HEK293 (cell line): ENCODE data around the gene IFFO2.

Experiments used
- CTCF ChIA-PET: fragments of 350-600 bp; formaldehyde crosslinking; extraction: SDS; loops from one replicate; lab custom pipeline; 2021; ENCODE audit warnings: antibody characterized with exemption; lab: Yijun Ruan, JAX
- POLR2A ChIA-PET: fragments of 300-600 bp; formaldehyde crosslinking; extraction: SDS; loops from one replicate; lab custom pipeline; 2020; ENCODE audit warnings: antibody characterized with exemption, inconsistent platforms; lab: Yijun Ruan, JAX
- H3K27ac ChIP-seq: fragments of 200-500 bp; sonication (Bioruptor generic); 2 replicates; pipeline ENCODE4 v1.5.1; 2014; ENCODE audit warnings: low read depth, low read length, control low read depth, inconsistent platforms; ENCODE audit errors: extremely low read depth
- H3K36me3 ChIP-seq, 2 experiments: fragments of 200-500 bp in 1 of 2; sonication (Bioruptor generic) in 1 of 2; 1 replicate in 1 of 2; 2 replicates in 1 of 2; pipeline ENCODE4 v1.5.1; 2014 to 2017; ENCODE audit warnings: inconsistent platforms in 2 of 2, low read length in 2 of 2; ENCODE audit not compliant: control insufficient read depth in 2 of 2, insufficient read depth in 1 of 2
- H3K4me1 ChIP-seq: fragments of 200-500 bp; sonication (Bioruptor generic); 2 replicates; pipeline ENCODE4 v1.5.1; 2014; ENCODE audit warnings: mild to moderate bottlenecking, low read length, inconsistent platforms; ENCODE audit not compliant: control insufficient read depth, insufficient read depth
- H3K4me3 ChIP-seq: 2 replicates; pipeline ENCODE4 v1.5.1; 2011; ENCODE audit warnings: low read depth, mild to moderate bottlenecking, control low read depth, low read length, moderate library complexity
- H3K9me3 ChIP-seq: fragments of 200-500 bp; sonication (Bioruptor generic); 2 replicates; pipeline ENCODE4 v1.5.1; 2014; ENCODE audit warnings: low read depth, low read length, inconsistent platforms; ENCODE audit not compliant: control insufficient read depth, insufficient read depth
- BCL11B ChIP-seq: fragments of 450-650 bp; formaldehyde crosslinking; IDR thresholded peaks from 2 replicates; pipeline ENCODE4 v1.5.1; 2016; ENCODE audit warnings: low read depth, missing biosample characterization, missing genetic modification characterization
- EGR2 ChIP-seq: fragments of 450-650 bp; formaldehyde crosslinking; IDR thresholded peaks from 2 replicates; pipeline ENCODE4 v1.5.1; 2016; ENCODE audit warnings: low read depth, missing biosample characterization, missing genetic modification characterization
- GLI2 ChIP-seq: fragments of 450-650 bp; formaldehyde crosslinking; IDR thresholded peaks from 2 replicates; pipeline ENCODE4; 2017; ENCODE audit warnings: missing biosample characterization, missing genetic modification characterization, low read depth, borderline replicate concordance
- GLIS2 ChIP-seq: fragments of 450-650 bp; formaldehyde crosslinking; IDR thresholded peaks from 2 replicates; pipeline ENCODE4 v1.5.1; 2016; ENCODE audit warnings: missing biosample characterization, missing genetic modification characterization
- MEIS1 ChIP-seq: sonication (generic); formaldehyde crosslinking; IDR thresholded peaks from 2 replicates; pipeline ENCODE4 v1.8.1; 2022; ENCODE audit warnings: missing genetic modification reagents, mild to moderate bottlenecking, borderline replicate concordance
- OSR2 ChIP-seq: fragments of 450-650 bp; formaldehyde crosslinking; IDR thresholded peaks from 2 replicates; pipeline ENCODE4 v1.5.1; 2016; ENCODE audit warnings: missing biosample characterization, missing genetic modification characterization
- PRDM1 ChIP-seq: fragments of 450-650 bp; formaldehyde crosslinking; IDR thresholded peaks from 2 replicates; pipeline ENCODE4; 2016; ENCODE audit warnings: missing biosample characterization, missing genetic modification characterization
- SP7 ChIP-seq: fragments of 450-650 bp; formaldehyde crosslinking; IDR thresholded peaks from 2 replicates; pipeline ENCODE4 v1.5.1; 2016; ENCODE audit warnings: missing biosample characterization, missing genetic modification characterization
- ZBTB17 ChIP-seq: fragments of 450-650 bp; formaldehyde crosslinking; IDR thresholded peaks from 2 replicates; pipeline ENCODE4 v1.5.1; 2016; ENCODE audit warnings: missing biosample characterization, missing genetic modification characterization
- ZBTB20 ChIP-seq: fragments of 450-650 bp; formaldehyde crosslinking; IDR thresholded peaks from 2 replicates; pipeline ENCODE4 v1.5.1; 2016; ENCODE audit warnings: missing biosample characterization, missing genetic modification characterization
- ZBTB21 ChIP-seq: fragments of 450-650 bp; formaldehyde crosslinking; IDR thresholded peaks from 2 replicates; pipeline ENCODE4 v1.5.1; 2017; ENCODE audit warnings: missing biosample characterization, missing genetic modification characterization
- ZNF10 ChIP-seq: fragments of 450-650 bp; formaldehyde crosslinking; IDR thresholded peaks from 2 replicates; pipeline ENCODE4 v1.5.1; 2017; ENCODE audit warnings: missing biosample characterization, missing genetic modification characterization
- ZNF146 ChIP-seq: fragments of 450-650 bp; formaldehyde crosslinking; IDR thresholded peaks from 2 replicates; pipeline ENCODE4 v1.5.1; 2016; ENCODE audit warnings: missing biosample characterization, missing genetic modification characterization
- ZNF175 ChIP-seq: fragments of 450-650 bp; formaldehyde crosslinking; IDR thresholded peaks from 2 replicates; pipeline ENCODE4 v1.5.1; 2016; ENCODE audit warnings: missing biosample characterization, missing genetic modification characterization
- ZNF2 ChIP-seq: fragments of 450-650 bp; formaldehyde crosslinking; IDR thresholded peaks from 2 replicates; pipeline ENCODE4 v1.5.1; 2016; ENCODE audit warnings: missing biosample characterization, missing genetic modification characterization
- ZNF248 ChIP-seq: fragments of 450-650 bp; formaldehyde crosslinking; IDR thresholded peaks from 2 replicates; pipeline ENCODE4 v1.5.1; 2017; ENCODE audit warnings: missing biosample characterization, missing genetic modification characterization
- ZNF335 ChIP-seq: fragments of 450-650 bp; formaldehyde crosslinking; conservative IDR thresholded peaks from 2 replicates; pipeline ENCODE4 v1.5.1; 2016; ENCODE audit warnings: missing biosample characterization, missing genetic modification characterization
- ZNF394 ChIP-seq: fragments of 450-650 bp; formaldehyde crosslinking; IDR thresholded peaks from 2 replicates; pipeline ENCODE4 v1.5.1; 2016; ENCODE audit warnings: missing biosample characterization, missing genetic modification characterization, mild to moderate bottlenecking, moderate library complexity, borderline replicate concordance
- ZNF426 ChIP-seq: fragments of 450-650 bp; formaldehyde crosslinking; IDR thresholded peaks from 2 replicates; pipeline ENCODE4 v1.5.1; 2017; ENCODE audit warnings: missing biosample characterization, missing genetic modification characterization, mild to moderate bottlenecking, inconsistent platforms, moderate library complexity
- ZNF561 ChIP-seq: fragments of 450-650 bp; IDR thresholded peaks from 2 replicates; pipeline ENCODE4 v1.5.1; 2018; ENCODE audit warnings: missing biosample characterization, missing genetic modification characterization, borderline replicate concordance
- ZNF660 ChIP-seq: fragments of 450-650 bp; IDR thresholded peaks from 2 replicates; pipeline ENCODE4 v1.5.1; 2018; ENCODE audit warnings: missing biosample characterization, mild to moderate bottlenecking, missing genetic modification characterization
- ZNF776 ChIP-seq: fragments of 450-650 bp; formaldehyde crosslinking; IDR thresholded peaks from 2 replicates; pipeline ENCODE4 v1.5.0; 2017; ENCODE audit warnings: missing biosample characterization, missing genetic modification characterization, borderline replicate concordance
- ZNF777 ChIP-seq: fragments of 450-650 bp; formaldehyde crosslinking; IDR thresholded peaks from 2 replicates; pipeline ENCODE4 v1.5.1; 2017; ENCODE audit warnings: missing biosample characterization, missing genetic modification characterization, borderline replicate concordance
- ZXDB ChIP-seq: fragments of 450-650 bp; formaldehyde crosslinking; IDR thresholded peaks from 2 replicates; pipeline ENCODE4 v1.5.1; 2016; ENCODE audit warnings: missing biosample characterization, missing genetic modification characterization
- TF ChIP-seq, protein P1 (sequence below): fragments of 450-650 bp; formaldehyde crosslinking; IDR thresholded peaks from 2 replicates; pipeline ENCODE4 v1.5.1; 2016; ENCODE audit warnings: missing biosample characterization, missing genetic modification characterization
- TF ChIP-seq, protein P2 (sequence below): fragments of 450-650 bp; formaldehyde crosslinking; IDR thresholded peaks from 2 replicates; pipeline ENCODE4 v1.5.1; 2016; ENCODE audit warnings: missing biosample characterization, missing genetic modification characterization
- TF ChIP-seq, protein P3 (sequence below): fragments of 450-650 bp; formaldehyde crosslinking; IDR thresholded peaks from 2 replicates; pipeline ENCODE4 v1.5.1; 2016; ENCODE audit warnings: missing biosample characterization, missing genetic modification characterization

Gene IFFO2

DNA sequence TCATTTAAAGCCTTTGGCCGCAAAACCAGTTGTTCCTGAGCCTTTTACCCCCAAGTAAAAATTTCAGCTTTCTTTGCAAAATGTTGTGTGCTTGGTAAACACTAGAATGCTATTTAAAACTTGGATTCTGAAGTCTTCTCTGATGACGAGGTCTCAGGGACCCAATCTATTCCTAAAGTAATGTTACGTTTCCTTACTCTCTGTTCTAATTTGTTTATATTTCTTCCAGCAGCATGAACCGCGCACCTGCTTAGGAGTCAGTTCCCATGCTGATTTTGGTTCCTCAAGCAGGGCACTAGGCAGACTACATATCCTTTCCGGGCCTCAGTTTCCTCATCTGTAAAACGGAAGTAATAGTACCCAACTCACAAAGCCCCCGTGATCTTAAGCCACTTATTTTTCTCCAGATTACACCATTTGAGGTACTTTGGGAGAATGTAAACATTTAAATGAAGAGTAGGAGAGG, 53.2 kb downstream of the IFFO2 start:
- Histone ChIP-seq H3K4me1 (0 out of 2 replicates have a peak, but pooled peaks cover 3% of the 10 kb centered on the region), H3K4me3 (peak overlapping the region; percentile 58)
- POLR2A ChIA-PET = interaction anchor here (1.0 to 1.5 kb wide), 11 partner anchors 10 to 211 kb away, joined by 3 to 9 read pairs (median 4); partner anchors contain the start of gene IFFO2
- TF ChIP-seq ZNF426 (tag by site-specific recombination) (no peak), ZBTB21 (tag by site-specific recombination) (no peak), PRDM1 (no peak), ZNF394 (no peak), GLI2 (tag by site-specific recombination) (no peak), SP7 (tag by site-specific recombination) (no peak), ZBTB20 (tag by site-specific recombination) (no peak), ZNF2 (0 out of 2 replicates have a peak, but pooled peaks have one; percentile 1), ZNF175 (tag by site-specific recombination) (no peak), ZNF146 (tag by site-specific recombination) (no peak), ZNF10 (peak; percentile 52; the same call in 1 of the 2 replicates), EGR2 (no peak), BCL11B (tag by site-specific recombination) (no peak), OSR2 (tag by site-specific recombination) (no peak)
- TF ChIP-seq, all 188 proteins: peak for 2
- Histone ChIP-seq H3K36me3 (peaks cover 0 to 8% of the 10 kb centered on the region in 2 experiments; a peak in 1 of 3 replicates), H3K27ac (peak overlapping the region; percentile 70; the same call in 1 of the 2 replicates), H3K9me3 (no peaks in the 10 kb centered on the region)
- CTCF ChIA-PET = interaction anchor here (0.7 to 1.7 kb wide), 10 partner anchors 9 to 306 kb away, joined by 3 to 24 read pairs (median 4); no protein-coding TSS in a partner anchor

DNA sequence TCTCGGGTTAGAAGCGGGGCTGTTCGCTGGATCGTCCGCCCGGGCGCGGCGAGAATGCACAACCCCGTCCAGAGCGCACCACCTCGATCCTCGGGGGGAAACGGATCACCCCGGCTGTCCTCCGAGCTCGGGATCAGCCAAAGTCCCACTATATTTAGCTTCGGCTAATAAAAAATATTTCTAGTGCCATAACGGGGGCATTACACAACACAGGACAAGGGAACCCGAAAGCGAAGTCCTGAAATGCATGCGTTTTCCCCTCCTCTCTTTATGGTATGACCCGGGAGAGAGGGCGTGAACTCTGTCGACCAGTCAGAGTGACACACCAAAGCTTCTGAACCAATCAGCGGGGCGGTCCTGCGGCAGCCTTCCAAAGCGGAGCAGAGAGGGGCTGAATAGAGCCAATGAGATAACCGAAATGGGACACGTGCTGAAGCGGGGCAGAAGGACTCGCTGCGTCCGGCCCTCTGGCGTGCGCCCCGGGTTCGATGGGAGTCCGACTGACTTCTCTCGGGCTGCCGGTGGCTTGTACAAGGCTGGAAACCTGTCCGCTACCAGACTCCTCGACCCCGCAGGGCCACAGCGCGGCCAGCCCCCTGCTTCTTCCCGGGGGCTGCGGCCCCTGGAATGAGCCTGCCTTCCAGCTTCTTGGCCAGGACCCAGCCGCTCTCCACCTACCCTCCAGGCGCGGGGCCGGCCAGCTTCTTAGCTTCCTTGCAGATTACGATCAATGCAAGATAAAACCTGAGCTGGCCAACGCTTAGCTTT, 53.8 kb downstream of the IFFO2 start, which contains the start of gene ALDH4A1:
TSS of gene ALDH4A1 (minus strand) at position 33 of the 768 bp plus-strand sequence. CDS start at position 1, 32 bp downstream.
- POLR2A ChIA-PET = interaction anchor here (0.6 to 1.5 kb wide), 14 partner anchors 11 to 879 kb away, joined by 3 to 9 read pairs (median 4); partner anchors contain the start of gene IFFO2
- peak within 1 kb of the TSS; percentile 70 for H3K27ac ChIP-seq
- CTCF ChIA-PET = interaction anchor here (0.7 to 1.7 kb wide), 10 partner anchors 9 to 197 kb away, joined by 3 to 24 read pairs (median 3); no protein-coding TSS in a partner anchor
- TF ChIP-seq MEIS1 (CRISPR knock-in tag) (no peak), ZNF248 (tag by site-specific recombination) (no peak), ZNF2 (0 out of 2 replicates have a peak, but pooled peaks have one; percentile 38), PRDM1 (no peak), ZNF777 (tag by site-specific recombination) (no peak), ZNF660 (tag by site-specific recombination) (peak; percentile 53; the same call in 1 of the 2 replicates), GLIS2 (tag by site-specific recombination) (peak; percentile 58), ZNF561 (peak; percentile 4; the same call in 1 of the 2 replicates), ZBTB17 (tag by site-specific recombination) (peak; percentile 71), ZNF335 (tag by site-specific recombination) (peak; percentile 96), ZNF776 (tag by site-specific recombination) (no peak), SP7 (tag by site-specific recombination) (peak; percentile 67; the same call in 1 of the 2 replicates), ZXDB (tag by site-specific recombination) (peak; percentile 77), ZNF175 (tag by site-specific recombination) (no peak)
- TF ChIP-seq, protein P1, sequence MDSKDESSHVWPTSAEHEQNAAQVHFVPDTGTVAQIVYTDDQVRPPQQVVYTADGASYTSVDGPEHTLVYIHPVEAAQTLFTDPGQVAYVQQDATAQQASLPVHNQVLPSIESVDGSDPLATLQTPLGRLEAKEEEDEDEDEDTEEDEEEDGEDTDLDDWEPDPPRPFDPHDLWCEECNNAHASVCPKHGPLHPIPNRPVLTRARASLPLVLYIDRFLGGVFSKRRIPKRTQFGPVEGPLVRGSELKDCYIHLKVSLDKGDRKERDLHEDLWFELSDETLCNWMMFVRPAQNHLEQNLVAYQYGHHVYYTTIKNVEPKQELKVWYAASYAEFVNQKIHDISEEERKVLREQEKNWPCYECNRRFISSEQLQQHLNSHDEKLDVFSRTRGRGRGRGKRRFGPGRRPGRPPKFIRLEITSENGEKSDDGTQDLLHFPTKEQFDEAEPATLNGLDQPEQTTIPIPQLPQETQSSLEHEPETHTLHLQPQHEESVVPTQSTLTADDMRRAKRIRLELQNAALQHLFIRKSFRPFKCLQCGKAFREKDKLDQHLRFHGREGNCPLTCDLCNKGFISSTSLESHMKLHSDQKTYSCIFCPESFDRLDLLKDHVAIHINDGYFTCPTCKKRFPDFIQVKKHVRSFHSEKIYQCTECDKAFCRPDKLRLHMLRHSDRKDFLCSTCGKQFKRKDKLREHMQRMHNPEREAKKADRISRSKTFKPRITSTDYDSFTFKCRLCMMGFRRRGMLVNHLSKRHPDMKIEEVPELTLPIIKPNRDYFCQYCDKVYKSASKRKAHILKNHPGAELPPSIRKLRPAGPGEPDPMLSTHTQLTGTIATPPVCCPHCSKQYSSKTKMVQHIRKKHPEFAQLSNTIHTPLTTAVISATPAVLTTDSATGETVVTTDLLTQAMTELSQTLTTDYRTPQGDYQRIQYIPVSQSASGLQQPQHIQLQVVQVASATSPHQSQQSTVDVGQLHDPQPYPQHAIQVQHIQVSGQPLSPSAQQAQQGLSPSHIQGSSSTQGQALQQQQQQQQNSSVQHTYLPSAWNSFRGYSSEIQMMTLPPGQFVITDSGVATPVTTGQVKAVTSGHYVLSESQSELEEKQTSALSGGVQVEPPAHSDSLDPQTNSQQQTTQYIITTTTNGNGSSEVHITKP = peak; percentile 100
- TF ChIP-seq, protein P2, sequence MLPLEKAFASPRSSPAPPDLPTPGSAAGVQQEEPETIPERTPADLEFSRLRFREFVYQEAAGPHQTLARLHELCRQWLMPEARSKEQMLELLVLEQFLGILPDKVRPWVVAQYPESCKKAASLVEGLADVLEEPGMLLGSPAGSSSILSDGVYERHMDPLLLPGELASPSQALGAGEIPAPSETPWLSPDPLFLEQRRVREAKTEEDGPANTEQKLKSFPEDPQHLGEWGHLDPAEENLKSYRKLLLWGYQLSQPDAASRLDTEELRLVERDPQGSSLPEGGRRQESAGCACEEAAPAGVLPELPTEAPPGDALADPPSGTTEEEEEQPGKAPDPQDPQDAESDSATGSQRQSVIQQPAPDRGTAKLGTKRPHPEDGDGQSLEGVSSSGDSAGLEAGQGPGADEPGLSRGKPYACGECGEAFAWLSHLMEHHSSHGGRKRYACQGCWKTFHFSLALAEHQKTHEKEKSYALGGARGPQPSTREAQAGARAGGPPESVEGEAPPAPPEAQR (tag by site-specific recombination) = 0 out of 2 replicates have a peak, but pooled peaks have one; percentile 51
- TF ChIP-seq, protein P3, sequence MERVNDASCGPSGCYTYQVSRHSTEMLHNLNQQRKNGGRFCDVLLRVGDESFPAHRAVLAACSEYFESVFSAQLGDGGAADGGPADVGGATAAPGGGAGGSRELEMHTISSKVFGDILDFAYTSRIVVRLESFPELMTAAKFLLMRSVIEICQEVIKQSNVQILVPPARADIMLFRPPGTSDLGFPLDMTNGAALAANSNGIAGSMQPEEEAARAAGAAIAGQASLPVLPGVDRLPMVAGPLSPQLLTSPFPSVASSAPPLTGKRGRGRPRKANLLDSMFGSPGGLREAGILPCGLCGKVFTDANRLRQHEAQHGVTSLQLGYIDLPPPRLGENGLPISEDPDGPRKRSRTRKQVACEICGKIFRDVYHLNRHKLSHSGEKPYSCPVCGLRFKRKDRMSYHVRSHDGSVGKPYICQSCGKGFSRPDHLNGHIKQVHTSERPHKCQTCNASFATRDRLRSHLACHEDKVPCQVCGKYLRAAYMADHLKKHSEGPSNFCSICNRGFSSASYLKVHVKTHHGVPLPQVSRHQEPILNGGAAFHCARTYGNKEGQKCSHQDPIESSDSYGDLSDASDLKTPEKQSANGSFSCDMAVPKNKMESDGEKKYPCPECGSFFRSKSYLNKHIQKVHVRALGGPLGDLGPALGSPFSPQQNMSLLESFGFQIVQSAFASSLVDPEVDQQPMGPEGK (tag by site-specific recombination) = 0 out of 2 replicates have a peak, but pooled peaks have one; percentile 62

More for the DNA sequence above, 53.8 kb downstream of the IFFO2 start, which contains the start of gene ALDH4A1:
- Histone ChIP-seq H3K36me3 (peaks cover 0 to 3% of the 10 kb centered on the region in 2 experiments; a peak in 1 of 3 replicates), H3K4me3 (peak within 1 kb of the TSS; percentile 58), H3K4me1 (0 out of 2 replicates have a peak, but pooled peaks cover 3% of the 10 kb centered on the region), H3K9me3 (no peaks in the 10 kb centered on the region)
